Measurements from ENCODE around the gene KIR3DL1.
"Not testable (repeated sequence)": the region's sequence is repeated elsewhere in the genome, so short reads cannot be mapped to it uniquely, and the experiment has no call there.

The KIR3DL1 gene

GRCh38 chr19:54795758-54796157 lies 20.5 kb upstream of the KIR3DL1 start:
- no peak for TF ChIP-seq ZNF274 (IDR thresholded peaks at IDR 0.05; ENCODE audit: low read depth, low read length)
- H3K4me3 ChIP-seq (ENCODE audit: low read length), result no peak overlapping the region

- no peak for TF ChIP-seq ZNF274 (IDR thresholded peaks at IDR 0.05; ENCODE audit: low read depth, low read length)
- H3K4me3 ChIP-seq (ENCODE audit: low read length), result no peak within 1 kb of the TSS
Measured at GRCh38 chr19:54803410-54803809, 12.9 kb upstream of the KIR3DL1 start, which contains the start of gene KIR2DL4. KIR2DL4 (plus strand) TSS chr19:54803610; CDS start chr19:54803652, 42 bp downstream.

GRCh38 chr19:54804101-54804500 lies 12.2 kb upstream of the KIR3DL1 start:
- H3K4me3 ChIP-seq (ENCODE audit: low read length), result no peak overlapping the region
- TF ChIP-seq ZNF274 (IDR thresholded peaks at IDR 0.05; ENCODE audit: low read depth, low read length), result no peak

- no peak for TF ChIP-seq ZNF274 (IDR thresholded peaks at IDR 0.05; ENCODE audit: low read depth, low read length)
- no peak overlapping the region for H3K4me3 ChIP-seq (ENCODE audit: low read length)
Measured at GRCh38 chr19:54804571-54804970, 11.7 kb upstream of the KIR3DL1 start.

GRCh38 chr19:54805665-54806515 lies 10.4 kb upstream of the KIR3DL1 start:
- no peak for TF ChIP-seq ZNF274 (IDR thresholded peaks at IDR 0.05; ENCODE audit: low read depth, low read length)
- H3K4me3 ChIP-seq (ENCODE audit: low read length), result no peak overlapping the region

GRCh38 chr19:54806516-54806838 lies 9.8 kb upstream of the KIR3DL1 start:
- no peak for TF ChIP-seq ZNF274 (IDR thresholded peaks at IDR 0.05; ENCODE audit: low read depth, low read length)
- no peak overlapping the region for H3K4me3 ChIP-seq (ENCODE audit: low read length)

DNA sequence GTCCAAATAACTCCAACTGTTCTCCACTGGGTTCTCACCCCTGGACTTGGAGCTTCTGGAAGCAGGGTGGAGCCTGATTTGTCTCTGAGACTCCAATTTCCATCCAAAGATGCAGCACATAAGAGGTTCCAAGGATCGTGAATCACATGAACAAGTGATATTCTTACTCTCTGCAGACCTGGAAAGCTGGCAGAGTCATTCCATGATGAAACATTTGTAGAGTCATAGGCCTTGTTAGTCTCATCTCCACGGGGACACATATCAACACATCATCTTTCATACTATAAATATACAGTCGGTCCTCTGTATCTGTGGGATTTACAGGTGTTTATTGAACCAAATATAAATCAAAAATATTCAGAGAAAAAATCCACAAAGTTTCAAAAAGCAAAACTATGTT lies 1.7 kb upstream of the KIR3DL1 start:
- not testable (repeated sequence) for H3K4me3 ChIP-seq (ENCODE audit: low read length)

- H3K4me3 ChIP-seq (ENCODE audit: low read length), result no peak overlapping the region
- TF ChIP-seq ZNF274 (IDR thresholded peaks at IDR 0.05; ENCODE audit: low read depth, low read length), result no peak
Measured at GRCh38 chr19:54817670-54818536, 1.6 kb downstream of the KIR3DL1 start.

- not testable (repeated sequence) for H3K4me3 ChIP-seq (ENCODE audit: low read length)
Measured at GRCh38 chr19:54824416-54824815, 8.1 kb downstream of the KIR3DL1 start.

DNA sequence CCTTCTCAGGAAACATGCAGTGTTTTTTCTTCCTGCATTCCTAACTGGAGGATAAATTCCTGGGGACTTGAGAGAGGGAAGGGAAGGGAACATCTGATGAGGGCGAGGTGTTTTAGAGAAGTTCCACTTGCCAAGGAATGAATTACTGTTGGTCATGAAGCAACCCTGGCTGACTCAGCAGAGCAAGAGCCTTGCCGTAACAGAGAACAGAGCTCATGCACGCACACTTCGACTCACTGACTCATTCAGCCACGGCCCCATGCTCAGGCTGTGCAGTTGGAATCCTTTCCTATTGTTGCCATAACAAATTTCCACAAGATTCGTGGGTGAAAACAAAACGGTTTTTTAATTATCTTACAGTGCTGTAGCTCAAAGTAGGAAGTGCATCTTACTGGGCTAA lies 9.1 kb downstream of the KIR3DL1 start:
- not testable (repeated sequence) for H3K4me3 ChIP-seq (ENCODE audit: low read length)

- H3K4me3 ChIP-seq (ENCODE audit: low read length), result not testable (repeated sequence)
Measured at GRCh38 chr19:54828064-54828463, 11.8 kb downstream of the KIR3DL1 start.

GRCh38 chr19:54832496-54832895 lies 16.2 kb downstream of the KIR3DL1 start, which contains the start of gene KIR2DS4:
KIR2DS4 (plus strand) TSS chr19:54832676.
- not testable (repeated sequence) for H3K4me3 ChIP-seq (ENCODE audit: low read length)

- H3K4me3 ChIP-seq (ENCODE audit: low read length), result not testable (repeated sequence)
Measured at GRCh38 chr19:54835126-54835525, 18.9 kb downstream of the KIR3DL1 start.

DNA sequence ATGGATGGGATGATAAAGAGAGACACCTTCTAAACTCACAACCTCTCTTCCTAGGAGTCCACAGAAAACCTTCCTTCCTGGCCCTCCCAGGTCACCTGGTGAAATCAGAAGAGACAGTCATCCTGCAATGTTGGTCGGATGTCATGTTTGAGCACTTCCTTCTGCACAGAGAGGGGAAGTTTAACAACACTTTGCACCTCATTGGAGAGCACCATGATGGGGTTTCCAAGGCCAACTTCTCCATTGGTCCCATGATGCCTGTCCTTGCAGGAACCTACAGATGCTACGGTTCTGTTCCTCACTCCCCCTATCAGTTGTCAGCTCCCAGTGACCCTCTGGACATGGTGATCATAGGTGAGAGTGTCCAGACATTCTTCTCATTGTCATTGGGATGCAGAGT lies 21.3 kb downstream of the KIR3DL1 start:
- H3K4me3 ChIP-seq (ENCODE audit: low read length), result not testable (repeated sequence)

DNA sequence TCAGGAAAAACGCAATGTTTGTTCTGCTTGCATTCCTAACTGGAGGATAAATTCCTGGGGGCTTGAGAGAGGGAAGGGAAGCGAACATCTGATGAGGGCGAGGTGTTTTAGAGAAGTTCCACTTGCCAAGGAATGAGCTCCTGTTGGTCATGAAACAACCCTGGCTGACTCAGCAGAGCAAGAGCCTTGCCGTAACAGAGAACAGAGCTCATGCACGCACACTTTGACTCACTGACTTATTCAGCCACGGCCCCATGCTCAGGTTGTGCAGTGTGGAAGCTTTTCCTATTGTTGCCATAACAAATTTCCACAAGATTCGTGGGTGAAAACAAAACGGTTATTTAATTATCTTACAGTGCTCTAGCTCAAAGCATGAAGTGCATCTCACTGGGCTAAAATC lies 26.9 kb downstream of the KIR3DL1 start:
- not testable (repeated sequence) for H3K4me3 ChIP-seq (ENCODE audit: low read length)

- not testable (repeated sequence) for H3K4me3 ChIP-seq (ENCODE audit: low read length)
Measured at GRCh38 chr19:54850061-54850640, 33.9 kb downstream of the KIR3DL1 start, which contains the start of gene KIR3DL2. KIR3DL2 (plus strand) TSS chr19:54850443; CDS start chr19:54850476, 33 bp downstream.
